ENCODE measurements around the gene GBE1.

GRCh38 chr3:81789691-81790090 lies 28.2 kb upstream of the GBE1 start:
- TF ChIP-seq EP300 (IDR thresholded peaks at IDR 0.05; ENCODE audit: borderline replicate concordance), result no peak
- TF ChIP-seq YY1 (IDR thresholded peaks at IDR 0.05; ENCODE audit: low read depth), result no peak
- TF ChIP-seq MAX (IDR thresholded peaks at IDR 0.05), result no peak
- TF ChIP-seq TEAD4 (IDR thresholded peaks at IDR 0.05), result no peak
- TF ChIP-seq RAD21 (IDR thresholded peaks at IDR 0.05; ENCODE audit: low read depth), result no peak
- no peak for TF ChIP-seq REST (IDR thresholded peaks at IDR 0.05; ENCODE audit: low read depth)
- TF ChIP-seq TAF1 (IDR thresholded peaks at IDR 0.05; ENCODE audit: low read depth), result no peak
- no peak for TF ChIP-seq NFIC (IDR thresholded peaks at IDR 0.05)
- TF ChIP-seq CEBPB (IDR thresholded peaks at IDR 0.05), result no peak
- TF ChIP-seq CREB1 (IDR thresholded peaks at IDR 0.05; ENCODE audit: low read depth), result no peak
- TF ChIP-seq FOXM1 (IDR thresholded peaks at IDR 0.05; ENCODE audit: borderline replicate concordance, low read depth), result no peak
- no peak for TF ChIP-seq ZBTB7A (IDR thresholded peaks at IDR 0.05; ENCODE audit: low read depth)

All from Ishikawa (cell line).